NCI-H128 (cell line): ENCODE measurements around the gene HINT1.

Experiments
- DNase-seq: peaks from one replicate; lab custom pipeline; 2025; ENCODE audit not compliant: unreplicated experiment; lab: John Stamatoyannopoulos, UW

Gene HINT1

DNA sequence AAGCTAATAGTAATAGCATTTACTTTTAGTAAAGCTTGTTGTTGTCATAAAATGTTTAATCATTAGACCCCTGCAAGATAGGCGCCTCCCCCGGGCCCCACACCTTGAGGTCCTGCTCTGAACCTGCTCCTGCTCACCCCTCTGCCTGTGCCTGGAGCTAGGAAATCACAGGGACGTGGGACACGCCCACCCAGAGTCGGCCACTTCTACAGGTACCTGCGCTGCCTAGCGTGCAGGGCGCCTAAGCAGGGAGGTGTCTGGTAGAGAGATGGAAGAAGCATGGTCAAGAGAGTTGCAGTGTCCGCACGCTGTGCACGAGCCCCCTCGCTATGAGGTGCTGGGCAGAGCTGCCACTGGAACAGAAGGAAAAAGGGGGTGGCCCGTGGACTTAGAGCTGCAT, 52.6 kb downstream of the HINT1 start:
- DNase-seq = no peak

DNA sequence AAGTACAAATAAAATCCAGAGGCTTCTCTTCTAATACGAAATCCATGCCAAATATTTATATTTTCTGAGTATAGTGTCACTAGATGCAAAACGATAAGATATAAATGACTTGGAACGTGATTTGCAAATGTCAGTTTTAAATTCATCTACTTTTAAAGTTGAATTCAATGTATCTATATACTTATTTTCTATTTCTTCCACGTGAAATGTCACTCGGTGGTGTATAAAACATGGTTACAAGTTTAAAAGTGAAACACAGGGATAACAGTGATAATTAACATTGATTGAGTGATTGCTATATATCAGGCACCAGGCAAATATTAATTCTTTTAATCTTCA, 54.8 kb downstream of the HINT1 start:
- DNase-seq = no peak

DNA sequence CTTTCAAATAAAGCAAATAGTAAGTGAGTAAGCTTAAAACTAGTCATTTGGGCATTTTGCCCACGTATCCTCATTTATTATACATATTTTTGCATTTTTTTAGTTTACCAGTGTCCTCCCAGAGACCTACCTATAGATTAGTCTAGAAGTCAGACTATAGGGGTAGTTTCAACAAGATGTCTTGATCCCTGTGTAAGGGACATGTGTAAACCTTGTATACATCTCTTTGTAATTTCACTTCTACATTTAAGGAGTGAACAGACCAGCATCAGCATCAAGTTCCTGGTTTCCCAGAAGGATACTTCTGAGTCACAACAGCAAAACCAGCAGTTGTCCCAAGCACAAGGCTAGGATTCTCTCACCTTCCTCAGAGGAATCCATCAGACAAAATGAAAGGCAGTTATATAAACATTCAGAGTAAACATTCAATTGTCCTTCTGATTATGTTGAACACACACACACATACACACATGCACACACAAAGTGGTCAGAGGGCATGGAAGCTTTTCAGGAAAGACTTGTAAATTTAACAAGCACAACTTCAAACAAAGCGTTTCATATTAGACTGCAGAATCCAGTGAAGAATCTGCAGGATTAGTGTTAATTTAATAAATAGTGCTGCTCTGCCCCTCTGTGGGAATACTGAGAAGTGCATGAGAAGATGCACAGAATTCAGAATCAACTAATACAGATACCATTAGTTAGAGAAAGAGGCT, 55.4 kb downstream of the HINT1 start:
- no peak for DNase-seq
